Measurements from ENCODE around the gene PDZD2.

GRCh38 chr5:32110111-32110696 is 471.3 kb downstream of the PDZD2 start:
- TF ChIP-seq CTCF (IDR thresholded peaks at IDR 0.05; ENCODE audit: low read length), result no peak
- TF ChIP-seq EZH2 (optimal IDR thresholded peaks at IDR 0.05; ENCODE audit: low read depth, low read length), result no peak
- TF ChIP-seq EZH2phosphoT487 (IDR thresholded peaks at IDR 0.05; ENCODE audit: low read length), result no peak

Data from MM.1S (cell line).